Stimulated activated memory B cell treated with anti-CD40 and anti-IgM and Interleukin-4, amounts not matched to agents 10 μg/mL and 1 μg/mL and 100 μg/mL, for 72 hours (primary cell): ENCODE results near the gene MAN2A1.

ENCODE experiments used
- ATAC-seq: fragments of 150-1000 bp; cut with Tn5 transposase; 2 replicates; pipeline ENCODE4 v1.10.0; 2021
- H3K27ac Mint-ChIP-seq: one replicate; pipeline ENCODE4 v1.8.0; 2022; ENCODE audit warnings: mild to moderate bottlenecking, mixed read lengths
- H3K27me3 Mint-ChIP-seq: one replicate; pipeline ENCODE4 v1.8.0; 2022; ENCODE audit warnings: mixed read lengths
- H3K36me3 Mint-ChIP-seq: one replicate; pipeline ENCODE4 v1.8.0; 2022; ENCODE audit warnings: mixed read lengths
- H3K4me1 Mint-ChIP-seq: one replicate; pipeline ENCODE4 v1.8.0; 2022; ENCODE audit warnings: mixed read lengths
- H3K4me3 Mint-ChIP-seq: one replicate; pipeline ENCODE4 v1.8.0; 2022; ENCODE audit warnings: mild to moderate bottlenecking, moderate library complexity, mixed read lengths
- H3K9me3 Mint-ChIP-seq: one replicate; pipeline ENCODE4 v1.8.0; 2022; ENCODE audit warnings: mixed read lengths

Gene MAN2A1

GRCh38 chr5:109779036-109779735 lies 89.5 kb downstream of the MAN2A1 start:
- Mint-ChIP-seq H3K36me3 (peaks cover 34% of the 10 kb centered on the region), H3K9me3 (no peaks in the 10 kb centered on the region), H3K4me1 (no peaks in the 10 kb centered on the region), H3K27me3 (no peaks in the 10 kb centered on the region), H3K27ac (no peak overlapping the region), H3K4me3 (no peak overlapping the region)
- ATAC-seq = no peak

GRCh38 chr5:109784687-109785086 lies 95.0 kb downstream of the MAN2A1 start:
- H3K4me3 Mint-ChIP-seq = no peak overlapping the region
- H3K27me3 Mint-ChIP-seq = no peaks in the 10 kb centered on the region
- no peak overlapping the region for H3K27ac Mint-ChIP-seq
- ATAC-seq = no peak
- H3K36me3 Mint-ChIP-seq = peaks cover 44% of the 10 kb centered on the region
- H3K4me1 Mint-ChIP-seq = peaks cover 18% of the 10 kb centered on the region
- H3K9me3 Mint-ChIP-seq = no peaks in the 10 kb centered on the region

GRCh38 chr5:109786206-109786855 lies 96.6 kb downstream of the MAN2A1 start:
- Mint-ChIP-seq H3K9me3 (no peaks in the 10 kb centered on the region), H3K36me3 (peaks cover 35% of the 10 kb centered on the region)
- peak; percentile 36 for ATAC-seq

GRCh38 chr5:109788596-109788995 lies 98.9 kb downstream of the MAN2A1 start:
- ATAC-seq = no peak
- H3K9me3 Mint-ChIP-seq = no peaks in the 10 kb centered on the region
- H3K4me1 Mint-ChIP-seq = peaks cover 18% of the 10 kb centered on the region
- peaks cover 41% of the 10 kb centered on the region for H3K36me3 Mint-ChIP-seq
- H3K4me3 Mint-ChIP-seq = no peak overlapping the region
- no peaks in the 10 kb centered on the region for H3K27me3 Mint-ChIP-seq
- H3K27ac Mint-ChIP-seq = peak overlapping the region; percentile 47

More at GRCh38 chr5:109786206-109786855, 96.6 kb downstream of the MAN2A1 start:
- H3K4me1 Mint-ChIP-seq = peaks cover 18% of the 10 kb centered on the region
- no peak overlapping the region for H3K4me3 Mint-ChIP-seq
- peak overlapping the region; percentile 51 for H3K27ac Mint-ChIP-seq
- no peaks in the 10 kb centered on the region for H3K27me3 Mint-ChIP-seq

DNA sequence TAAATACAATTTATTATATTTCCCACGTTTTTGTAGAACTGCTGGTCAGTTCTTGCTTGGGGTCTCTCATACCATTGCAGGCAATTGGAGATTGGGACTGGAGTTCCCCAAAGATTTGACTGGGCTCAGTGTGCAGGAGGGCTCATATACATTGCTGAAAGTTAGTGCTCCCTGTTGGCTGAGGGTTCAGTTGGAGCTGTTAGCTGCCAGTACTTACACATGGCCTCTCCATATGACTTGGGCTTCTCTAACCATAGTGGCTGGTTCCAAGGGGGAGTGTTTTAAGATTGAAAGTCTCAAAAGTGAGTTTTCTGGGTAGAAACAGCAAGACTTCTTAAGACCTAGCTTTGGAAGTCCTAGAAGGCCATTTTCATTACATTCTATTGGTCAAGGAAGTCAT lies 102.9 kb downstream of the MAN2A1 start:
- H3K27ac Mint-ChIP-seq = no peak overlapping the region
- H3K36me3 Mint-ChIP-seq = peaks cover 51% of the 10 kb centered on the region
- H3K27me3 Mint-ChIP-seq = no peaks in the 10 kb centered on the region
- H3K4me3 Mint-ChIP-seq = no peak overlapping the region
- ATAC-seq = no peak
- H3K9me3 Mint-ChIP-seq = no peaks in the 10 kb centered on the region
- peaks cover 6% of the 10 kb centered on the region for H3K4me1 Mint-ChIP-seq

GRCh38 chr5:109803854-109804253 lies 114.1 kb downstream of the MAN2A1 start:
- peak overlapping the region; percentile 49 for H3K27ac Mint-ChIP-seq
- no peaks in the 10 kb centered on the region for H3K4me1 Mint-ChIP-seq
- no peak overlapping the region for H3K4me3 Mint-ChIP-seq
- no peaks in the 10 kb centered on the region for H3K27me3 Mint-ChIP-seq
- H3K9me3 Mint-ChIP-seq = no peaks in the 10 kb centered on the region
- H3K36me3 Mint-ChIP-seq = peaks cover 42% of the 10 kb centered on the region
- no peak for ATAC-seq

DNA sequence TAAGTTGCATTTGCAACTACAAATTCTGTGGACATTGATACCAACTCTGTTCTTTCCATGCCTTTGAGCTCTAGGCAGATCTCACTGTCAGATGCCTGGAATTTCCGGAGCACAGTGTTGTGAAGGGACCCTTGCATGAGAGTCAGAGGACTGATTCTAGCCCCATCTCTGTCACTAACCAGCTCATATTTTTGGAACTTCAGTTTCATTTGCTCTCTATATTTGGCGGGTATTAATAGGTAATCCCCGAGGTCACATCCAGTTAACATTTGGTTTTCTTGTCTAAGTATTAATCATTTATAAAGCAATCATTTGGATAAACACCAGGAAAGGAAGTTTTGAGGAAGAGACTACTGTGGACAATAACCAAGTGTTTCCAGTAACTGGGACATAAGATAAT lies 115.7 kb downstream of the MAN2A1 start:
- Mint-ChIP-seq H3K4me3 (no peak overlapping the region), H3K36me3 (peaks cover 49% of the 10 kb centered on the region), H3K27ac (no peak overlapping the region), H3K9me3 (no peaks in the 10 kb centered on the region), H3K4me1 (no peaks in the 10 kb centered on the region), H3K27me3 (no peaks in the 10 kb centered on the region)
- no peak for ATAC-seq

- Mint-ChIP-seq H3K4me3 (no peak overlapping the region), H3K36me3 (peaks cover 47% of the 10 kb centered on the region), H3K9me3 (no peaks in the 10 kb centered on the region), H3K27me3 (no peaks in the 10 kb centered on the region), H3K27ac (no peak overlapping the region), H3K4me1 (no peaks in the 10 kb centered on the region)
- no peak for ATAC-seq
These were observed 116.2 kb downstream of the MAN2A1 start for GRCh38 chr5:109805883-109806282.

GRCh38 chr5:109812698-109813097 lies 123.0 kb downstream of the MAN2A1 start:
- ATAC-seq = no peak
- H3K27ac Mint-ChIP-seq = no peak overlapping the region
- peaks cover 56% of the 10 kb centered on the region for H3K36me3 Mint-ChIP-seq
- no peaks in the 10 kb centered on the region for H3K27me3 Mint-ChIP-seq
- no peak overlapping the region for H3K4me3 Mint-ChIP-seq
- H3K4me1 Mint-ChIP-seq = no peaks in the 10 kb centered on the region
- no peaks in the 10 kb centered on the region for H3K9me3 Mint-ChIP-seq

DNA sequence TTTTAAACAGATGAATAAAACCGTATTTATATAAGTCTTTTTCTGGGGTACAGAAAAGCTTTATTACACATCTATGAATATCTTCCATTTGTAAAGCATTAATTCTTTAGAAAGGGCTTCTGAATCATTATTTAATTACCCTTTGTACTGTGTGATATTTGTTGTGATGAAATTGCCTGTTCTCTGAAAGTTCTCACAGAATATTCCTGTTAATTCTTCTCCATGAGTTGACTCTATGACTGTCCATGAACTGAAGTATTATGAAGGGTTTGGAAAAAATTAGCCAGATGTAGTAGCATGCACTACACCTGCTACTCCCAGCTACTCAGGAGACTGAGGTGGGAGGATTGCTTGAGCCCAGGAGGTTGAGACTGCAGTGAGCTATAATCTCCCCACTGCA lies 127.0 kb downstream of the MAN2A1 start:
- Mint-ChIP-seq H3K27me3 (no peaks in the 10 kb centered on the region), H3K36me3 (peaks cover 43% of the 10 kb centered on the region)
- no peak for ATAC-seq

GRCh38 chr5:109819878-109820277 lies 130.2 kb downstream of the MAN2A1 start:
- Mint-ChIP-seq H3K9me3 (no peaks in the 10 kb centered on the region), H3K4me1 (no peaks in the 10 kb centered on the region), H3K36me3 (peaks cover 36% of the 10 kb centered on the region), H3K4me3 (no peak overlapping the region), H3K27ac (no peak overlapping the region), H3K27me3 (no peaks in the 10 kb centered on the region)
- ATAC-seq = no peak

More for the DNA sequence above, 127.0 kb downstream of the MAN2A1 start:
- Mint-ChIP-seq H3K27ac (no peak overlapping the region), H3K4me3 (no peak overlapping the region), H3K4me1 (no peaks in the 10 kb centered on the region), H3K9me3 (no peaks in the 10 kb centered on the region)

DNA sequence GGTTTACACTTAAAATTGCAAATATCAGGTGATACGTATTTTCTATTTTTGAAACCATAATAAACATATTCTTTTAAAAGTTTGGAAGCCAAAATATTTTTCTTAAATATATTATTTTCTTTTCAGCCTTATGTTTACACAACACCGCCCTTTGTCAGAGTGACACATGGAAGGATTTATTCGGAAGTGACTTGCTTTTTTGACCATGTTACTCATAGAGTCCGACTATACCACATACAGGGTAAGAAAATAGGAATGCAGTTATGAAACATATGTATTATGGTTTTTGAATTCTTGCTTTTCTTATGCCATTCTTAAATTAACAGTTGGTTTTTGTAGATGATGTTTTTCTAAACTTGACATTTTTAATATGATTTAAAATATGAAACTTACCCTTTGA lies 133.9 kb downstream of the MAN2A1 start:
- H3K27me3 Mint-ChIP-seq = no peaks in the 10 kb centered on the region
- peaks cover 57% of the 10 kb centered on the region for H3K36me3 Mint-ChIP-seq
- H3K9me3 Mint-ChIP-seq = no peaks in the 10 kb centered on the region
- no peak for ATAC-seq
- H3K4me3 Mint-ChIP-seq = no peak overlapping the region
- no peak overlapping the region for H3K27ac Mint-ChIP-seq
- H3K4me1 Mint-ChIP-seq = no peaks in the 10 kb centered on the region

- no peak overlapping the region for H3K27ac Mint-ChIP-seq
- no peaks in the 10 kb centered on the region for H3K4me1 Mint-ChIP-seq
- no peak for ATAC-seq
- H3K36me3 Mint-ChIP-seq = peaks cover 59% of the 10 kb centered on the region
- no peak overlapping the region for H3K4me3 Mint-ChIP-seq
- no peaks in the 10 kb centered on the region for H3K27me3 Mint-ChIP-seq
- H3K9me3 Mint-ChIP-seq = no peaks in the 10 kb centered on the region
These were observed 135.7 kb downstream of the MAN2A1 start for GRCh38 chr5:109825450-109825849.

- peaks cover 59% of the 10 kb centered on the region for H3K36me3 Mint-ChIP-seq
- H3K27me3 Mint-ChIP-seq = no peaks in the 10 kb centered on the region
- no peak overlapping the region for H3K27ac Mint-ChIP-seq
- no peaks in the 10 kb centered on the region for H3K4me1 Mint-ChIP-seq
- H3K4me3 Mint-ChIP-seq = no peak overlapping the region
- ATAC-seq = no peak
- H3K9me3 Mint-ChIP-seq = no peaks in the 10 kb centered on the region
These were observed 136.7 kb downstream of the MAN2A1 start for GRCh38 chr5:109826426-109826825.

DNA sequence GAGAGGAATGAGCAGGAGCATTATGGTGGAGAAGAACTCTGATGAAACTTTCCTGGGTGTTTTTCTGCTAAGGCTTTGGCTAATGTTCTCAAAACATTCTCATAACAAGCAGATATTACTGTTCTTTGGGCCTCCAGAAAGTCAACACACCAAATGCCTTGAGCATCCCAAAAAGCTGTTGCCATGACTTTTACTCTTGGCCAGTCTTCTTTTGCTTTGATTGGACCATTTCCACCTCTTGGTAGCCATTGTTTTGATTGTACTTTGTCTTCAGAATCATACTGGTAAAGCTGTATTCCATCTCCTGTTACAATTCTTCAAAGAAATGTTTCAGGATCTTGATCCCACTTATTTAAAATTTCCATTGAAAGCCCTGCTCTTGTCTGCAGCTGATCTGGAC lies 139.6 kb downstream of the MAN2A1 start:
- no peak for ATAC-seq
- Mint-ChIP-seq H3K36me3 (peaks cover 70% of the 10 kb centered on the region), H3K9me3 (no peaks in the 10 kb centered on the region), H3K4me1 (no peaks in the 10 kb centered on the region), H3K27ac (no peak overlapping the region), H3K4me3 (no peak overlapping the region), H3K27me3 (no peaks in the 10 kb centered on the region)

DNA sequence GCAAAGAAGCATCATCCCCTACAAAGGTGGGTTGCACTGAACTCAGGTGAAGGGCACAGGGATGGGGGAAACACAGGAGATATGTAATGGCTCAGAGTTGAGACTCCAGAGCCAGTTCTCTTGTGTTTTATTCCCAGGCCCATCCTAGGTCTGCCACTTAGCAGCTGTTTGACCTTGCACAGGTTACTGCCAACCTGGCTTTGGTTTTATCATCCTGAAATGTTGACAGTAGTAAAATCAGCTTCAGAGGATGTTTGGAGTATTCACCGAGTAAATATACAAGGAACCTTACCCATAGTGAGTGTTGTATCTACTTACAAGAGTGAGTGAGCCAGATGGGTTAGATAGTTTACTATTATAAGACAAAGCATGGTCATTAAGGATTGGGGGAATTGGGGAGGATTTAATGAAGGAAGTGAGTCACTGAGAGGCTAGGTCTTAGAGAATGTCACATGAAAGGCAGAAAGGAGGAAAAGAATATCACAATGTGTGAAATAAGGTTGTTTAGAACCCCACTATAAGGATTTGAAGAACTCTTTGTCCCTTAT lies 141.3 kb downstream of the MAN2A1 start:
- no peak for ATAC-seq
- Mint-ChIP-seq H3K4me1 (no peaks in the 10 kb centered on the region), H3K9me3 (no peaks in the 10 kb centered on the region), H3K27ac (no peak overlapping the region), H3K36me3 (peaks cover 64% of the 10 kb centered on the region), H3K4me3 (no peak overlapping the region), H3K27me3 (no peaks in the 10 kb centered on the region)
